Hematopoietic multipotent progenitor cell treated with erythropoietin and hydrocortisone succinate and interleukin-3 and kit ligand, for 17 days (in vitro differentiated cells): Measurements from ENCODE around the gene XPNPEP2.

ENCODE experiments used
- DNase-seq: peaks from one replicate; pipeline ENCODE4 v3.0.0-alpha.2; 2015; ENCODE audit warnings: low spot score

Gene XPNPEP2

DNA sequence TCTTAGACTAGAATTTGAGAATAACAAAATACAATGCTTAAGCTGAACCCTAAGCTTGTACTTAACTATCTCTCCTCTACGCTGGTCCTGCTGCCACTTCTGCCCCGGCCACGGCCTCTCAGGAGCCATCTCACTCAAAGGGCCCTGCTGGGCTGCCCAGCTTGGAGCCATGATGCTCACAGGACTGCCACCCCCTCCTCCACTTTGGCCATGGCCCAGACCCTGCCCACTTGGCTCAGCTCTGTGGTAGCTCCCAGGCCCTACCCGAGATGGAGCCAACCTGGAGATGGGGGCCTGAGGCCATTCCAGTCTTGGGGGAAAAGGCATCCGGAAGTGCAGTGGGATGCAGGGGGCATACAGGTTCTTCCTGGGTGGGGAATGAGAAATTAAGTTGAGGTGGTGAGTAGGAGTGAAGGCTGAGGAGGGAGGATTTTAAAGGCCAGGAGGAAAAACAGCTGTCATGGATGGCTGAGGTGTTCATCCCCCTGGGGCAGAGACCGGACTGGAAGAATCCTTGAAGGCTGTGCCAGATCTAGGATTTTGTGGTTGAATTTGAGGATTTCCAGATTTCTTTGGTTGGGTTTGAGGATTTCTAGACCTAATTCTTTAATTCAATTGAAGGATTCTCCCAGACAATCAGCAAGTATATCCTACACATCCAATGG is 41.8 kb downstream of the XPNPEP2 start:
- no peak for DNase-seq

- DNase-seq = no peak
Observed at GRCh38 chrX:129781134-129781672, 42.4 kb downstream of the XPNPEP2 start.

- DNase-seq = no peak
Observed at GRCh38 chrX:129781680-129782495, 43.1 kb downstream of the XPNPEP2 start.

- no peak for DNase-seq
Observed at GRCh38 chrX:129782706-129783105, 43.9 kb downstream of the XPNPEP2 start.

GRCh38 chrX:129783291-129783713 is 44.5 kb downstream of the XPNPEP2 start:
- no peak for DNase-seq

GRCh38 chrX:129784371-129784770 is 45.6 kb downstream of the XPNPEP2 start:
- DNase-seq = no peak

DNA sequence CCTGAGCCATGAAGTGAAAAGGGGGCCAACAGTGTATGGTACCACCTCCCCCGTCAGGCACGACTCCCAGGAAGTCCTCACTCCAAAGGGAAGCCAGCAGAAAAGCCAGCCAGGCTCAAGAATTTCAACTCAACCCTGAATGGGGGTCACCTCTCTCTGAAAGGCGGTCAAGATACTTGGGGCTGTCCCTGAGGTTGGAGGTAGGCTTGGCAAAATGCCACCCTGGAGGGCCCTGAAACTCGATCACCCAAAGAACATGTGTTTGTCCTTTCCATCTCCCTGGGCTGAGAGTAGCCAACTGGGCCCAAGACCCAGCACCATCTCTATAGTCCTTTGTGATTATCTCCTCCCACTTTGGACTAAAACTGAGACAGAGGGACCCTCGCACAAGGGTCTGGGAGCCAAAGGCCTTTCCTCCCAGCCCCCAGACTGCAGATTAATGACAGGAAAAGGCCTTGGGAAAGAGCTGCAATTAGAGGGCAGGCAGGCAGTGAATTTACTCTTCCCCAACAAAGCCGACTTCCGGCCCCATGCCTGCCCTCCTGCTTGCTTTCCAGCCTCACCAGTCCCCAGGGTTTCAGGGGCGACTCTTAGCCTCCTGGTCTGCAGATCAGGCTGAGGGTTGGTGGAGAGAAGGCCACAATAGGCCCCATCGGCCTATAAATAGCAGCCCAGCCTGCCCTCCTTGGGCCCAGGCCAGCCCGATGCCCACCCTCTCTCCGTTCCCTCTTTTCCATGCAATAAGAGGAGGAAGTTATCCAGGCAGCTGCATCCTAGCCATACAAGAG is 46.6 kb downstream of the XPNPEP2 start:
- DNase-seq = no peak

DNA sequence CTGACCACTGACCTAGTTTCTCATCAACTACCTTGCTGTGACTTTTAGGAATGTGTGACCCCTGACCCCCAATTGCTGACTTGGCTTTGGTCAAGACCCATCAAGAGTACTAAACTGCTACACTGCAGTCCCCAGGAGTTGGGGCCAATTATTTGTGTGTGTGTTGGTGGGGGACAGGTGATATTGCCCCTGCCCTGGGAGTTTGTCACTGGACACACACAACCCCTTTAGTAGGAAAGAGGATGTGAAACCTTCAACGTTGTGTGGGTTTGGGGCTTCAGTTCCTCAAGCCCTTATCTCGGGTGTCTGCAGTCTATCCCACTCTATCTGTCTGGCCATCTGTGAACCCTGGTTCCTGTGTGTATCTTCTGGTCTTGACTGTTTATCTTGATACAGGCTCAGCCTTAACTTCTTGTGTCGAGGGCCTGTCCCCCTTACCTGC is 47.5 kb downstream of the XPNPEP2 start:
- DNase-seq = no peak

GRCh38 chrX:129787336-129788055 is 48.7 kb downstream of the XPNPEP2 start:
- DNase-seq = no peak

DNA sequence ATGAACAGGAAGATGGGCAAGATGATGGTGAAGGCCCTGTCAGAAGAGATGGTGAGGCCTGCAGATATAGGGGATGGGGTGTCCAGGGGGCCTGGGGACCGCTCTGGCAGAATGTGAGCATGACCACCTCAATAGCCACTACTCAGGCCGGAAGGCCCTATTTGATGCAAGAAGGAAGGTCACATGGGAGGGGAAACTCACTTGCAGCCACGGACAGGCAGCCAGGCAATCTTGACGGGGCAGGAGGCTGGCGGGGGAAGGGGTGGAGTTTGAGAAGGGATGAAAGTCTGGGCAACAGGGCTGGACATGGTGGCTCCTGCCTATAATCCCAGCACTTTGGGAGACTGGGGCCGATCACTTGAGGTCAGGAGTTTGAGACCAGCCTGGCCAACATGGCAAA is 49.7 kb downstream of the XPNPEP2 start:
- DNase-seq = no peak

- no peak for DNase-seq
Observed at GRCh38 chrX:129790146-129790545, 51.4 kb downstream of the XPNPEP2 start.

DNA sequence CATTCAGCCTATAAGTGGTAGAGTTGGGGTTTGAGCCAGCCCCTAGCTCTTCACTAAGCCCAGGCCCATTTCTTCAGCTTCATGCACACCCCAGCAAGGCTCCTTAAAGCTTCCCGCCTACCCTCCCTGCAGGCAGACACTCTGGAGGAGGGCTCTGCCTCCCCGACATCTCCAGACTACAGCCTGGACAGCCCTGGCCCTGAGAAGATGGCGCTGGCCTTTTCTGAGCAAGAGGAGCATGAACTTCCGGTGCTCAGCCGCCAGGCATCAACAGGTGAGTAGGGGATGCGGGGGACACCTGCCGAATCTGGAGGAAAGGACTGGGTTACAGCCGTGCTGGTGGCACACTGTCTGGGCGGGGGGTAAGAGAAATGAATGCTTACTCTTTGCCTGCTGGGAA is 52.0 kb downstream of the XPNPEP2 start:
- DNase-seq = no peak

DNA sequence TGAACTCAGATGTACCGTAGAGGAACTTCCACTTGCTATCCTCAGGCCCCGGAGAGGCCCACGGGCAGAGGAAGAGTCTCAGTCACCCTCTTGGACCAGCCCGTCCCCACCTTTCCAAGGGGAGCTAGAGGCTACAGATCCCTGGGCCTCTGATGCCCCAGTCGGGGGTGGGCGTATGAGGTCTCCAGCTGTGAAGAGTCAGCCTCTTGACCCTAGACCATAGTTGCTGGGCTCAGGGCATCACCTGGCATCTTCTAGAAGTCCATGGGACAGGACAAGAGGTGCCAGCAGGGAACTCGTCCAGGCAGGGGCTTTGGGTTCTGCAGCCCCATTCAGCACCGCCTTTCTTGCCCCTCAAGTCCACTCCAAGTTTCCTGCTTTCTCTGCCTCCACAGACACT is 52.6 kb downstream of the XPNPEP2 start:
- no peak for DNase-seq

DNA sequence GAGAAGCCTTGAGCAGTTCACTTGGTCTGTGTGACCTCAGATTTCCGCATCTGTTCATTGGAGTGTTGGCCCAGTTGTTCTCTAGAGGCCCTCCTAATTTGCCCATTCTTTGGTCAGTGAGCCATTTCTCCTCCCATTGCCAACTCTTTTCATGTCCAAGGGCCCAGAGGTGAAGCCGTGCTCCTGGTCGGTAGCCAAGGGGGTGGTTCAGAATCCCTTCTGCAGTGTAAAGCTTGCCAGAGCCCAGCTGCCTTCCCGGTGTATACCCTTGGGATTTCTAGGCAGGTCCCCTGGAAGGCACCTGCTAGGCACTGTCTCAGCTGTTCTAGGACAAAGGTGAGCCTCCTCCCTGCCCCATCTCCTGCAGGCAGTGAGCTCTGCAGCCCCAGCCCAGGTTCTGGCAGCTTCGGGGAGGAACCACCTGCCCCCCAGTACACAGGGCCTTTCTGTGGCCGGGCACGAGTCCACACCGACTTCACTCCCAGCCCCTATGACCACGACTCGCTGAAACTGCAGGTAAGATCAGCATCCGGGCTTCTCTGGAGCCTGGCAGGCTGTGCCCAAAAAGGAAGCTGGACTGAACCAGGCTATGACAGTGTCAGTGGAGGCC is 53.3 kb downstream of the XPNPEP2 start:
- no peak for DNase-seq

DNA sequence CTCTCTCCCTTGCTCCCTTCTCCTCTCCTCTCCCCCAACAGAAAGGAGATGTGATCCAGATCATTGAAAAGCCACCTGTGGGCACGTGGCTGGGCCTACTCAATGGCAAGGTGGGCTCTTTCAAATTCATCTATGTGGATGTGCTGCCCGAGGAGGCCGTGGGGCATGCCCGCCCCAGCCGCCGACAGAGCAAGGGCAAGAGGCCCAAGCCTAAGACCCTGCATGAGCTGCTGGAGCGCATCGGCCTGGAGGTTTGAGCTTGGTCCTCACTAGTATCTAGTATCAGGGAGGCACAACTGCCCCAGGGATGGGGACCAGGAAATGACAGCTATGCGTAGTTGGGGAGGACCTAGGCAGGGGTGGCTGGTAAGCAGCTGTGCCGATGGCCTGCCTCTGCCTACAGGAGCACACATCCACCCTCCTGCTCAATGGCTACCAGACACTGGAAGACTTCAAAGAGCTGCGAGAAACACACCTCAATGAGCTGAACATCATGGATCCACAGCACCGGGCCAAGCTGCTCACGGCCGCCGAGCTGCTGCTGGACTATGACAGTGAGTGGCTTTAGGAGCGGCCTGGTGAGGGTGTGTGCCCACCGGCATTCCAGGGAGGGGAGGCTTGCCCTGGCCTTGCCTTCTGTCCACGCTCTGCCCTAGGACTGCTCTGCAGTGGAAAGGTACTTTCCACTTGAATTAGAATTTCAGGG is 54.0 kb downstream of the XPNPEP2 start:
- no peak for DNase-seq

DNA sequence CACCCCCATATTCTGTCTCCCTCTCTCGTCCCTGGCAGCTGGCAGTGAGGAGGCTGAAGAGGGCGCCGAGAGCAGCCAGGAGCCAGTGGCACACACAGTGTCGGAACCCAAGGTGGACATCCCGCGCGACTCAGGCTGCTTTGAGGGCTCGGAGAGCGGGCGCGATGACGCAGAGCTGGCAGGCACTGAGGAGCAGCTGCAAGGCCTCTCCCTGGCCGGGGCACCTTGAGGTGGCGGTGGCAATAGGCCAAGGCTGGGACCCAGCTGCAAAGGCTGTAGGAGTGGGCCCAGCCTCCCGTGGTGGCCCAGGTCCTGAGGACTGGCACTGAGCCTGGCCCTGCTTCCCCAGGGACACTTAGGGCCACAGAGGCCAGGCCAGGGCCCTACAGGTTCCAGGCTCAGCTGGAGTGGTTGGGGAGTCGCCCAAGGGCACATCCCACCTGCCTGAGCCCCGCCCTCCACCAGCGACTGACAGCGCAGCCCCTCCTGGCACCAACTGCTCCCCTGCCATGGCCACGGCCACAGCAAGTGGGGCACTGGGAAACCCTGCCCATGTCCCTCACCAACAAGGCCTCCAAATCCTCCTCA is 54.9 kb downstream of the XPNPEP2 start:
- no peak for DNase-seq

- DNase-seq = no peak
Observed at GRCh38 chrX:129795584-129795983, 56.8 kb downstream of the XPNPEP2 start.

DNA sequence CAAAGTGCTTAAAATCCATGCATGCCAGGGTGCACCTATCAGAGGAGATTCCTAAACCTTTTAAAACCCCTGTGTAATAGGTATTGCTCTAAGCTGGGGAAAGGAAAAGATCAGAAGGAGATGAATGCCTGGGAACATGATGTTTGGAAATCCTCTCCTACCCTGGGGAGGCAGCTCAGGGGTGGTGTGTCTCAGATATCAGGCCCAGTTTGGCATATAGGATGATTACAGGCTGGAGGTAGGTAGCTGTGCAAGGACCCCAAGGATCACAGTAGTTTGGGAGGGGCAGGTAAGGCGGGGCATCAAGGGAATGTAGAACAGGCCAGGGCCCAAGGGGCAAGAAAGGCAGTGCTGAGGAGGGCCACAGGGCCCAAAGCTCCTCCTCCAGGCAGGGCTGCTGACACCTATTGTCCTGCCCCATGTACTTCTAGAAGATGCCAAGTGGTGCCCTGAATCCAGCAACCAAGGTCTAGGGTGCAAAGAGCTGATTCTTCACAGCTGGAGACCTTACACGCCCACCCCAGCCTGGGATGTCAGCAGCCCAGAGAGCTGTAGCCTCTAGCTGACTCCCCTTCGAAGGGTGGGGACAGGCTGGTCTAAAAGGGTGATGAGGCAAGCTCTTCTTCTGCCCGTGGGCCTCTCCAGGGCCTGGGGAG is 58.6 kb downstream of the XPNPEP2 start:
- DNase-seq = no peak

GRCh38 chrX:129798456-129798855 is 59.7 kb downstream of the XPNPEP2 start:
- DNase-seq = no peak

DNA sequence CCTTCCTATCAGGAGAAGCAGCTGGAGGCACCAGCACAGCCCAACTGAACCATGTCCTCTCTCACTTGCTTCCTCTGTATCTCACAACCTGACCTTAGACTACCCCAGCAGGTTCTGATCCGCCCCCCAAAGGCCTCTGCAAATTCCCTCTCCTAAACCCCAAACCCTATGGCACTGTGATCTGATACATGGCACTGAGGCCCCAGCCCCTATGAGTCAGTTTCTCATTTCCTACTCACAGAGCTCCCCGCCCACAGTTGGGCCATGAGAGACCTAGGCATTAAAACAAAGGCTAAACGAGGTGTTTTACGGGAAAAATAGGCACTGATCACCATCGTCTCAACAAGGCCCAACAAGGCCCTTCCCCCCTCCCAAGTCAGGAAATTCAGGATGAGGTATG is 60.1 kb downstream of the XPNPEP2 start:
- DNase-seq = no peak
